GM12872 (cell line): Measurements from ENCODE around the gene GLT6D1.

Source experiments
- CTCF ChIP-seq: IDR thresholded peaks from 3 replicates; pipeline ENCODE4 v1.5.1; 2011; ENCODE audit warnings: low read depth, mild to moderate bottlenecking, low read length, moderate library complexity; ENCODE audit not compliant: insufficient read depth

Gene GLT6D1

GRCh38 chr9:135639196-135639595, at the start of gene GLT6D1:
Gene GLT6D1 (minus strand): TSS chr9:135639540. CDS start chr9:135639187, 353 bp downstream.
- no peak for TF ChIP-seq CTCF

- no peak for TF ChIP-seq CTCF
Measured at GRCh38 chr9:135689011-135689410, 49.7 kb upstream of the GLT6D1 start.

- TF ChIP-seq CTCF = no peak
Measured at GRCh38 chr9:135687216-135687615, 47.9 kb upstream of the GLT6D1 start.

GRCh38 chr9:135684691-135685090, 45.4 kb upstream of the GLT6D1 start:
- TF ChIP-seq CTCF = no peak

GRCh38 chr9:135683401-135684034, 44.2 kb upstream of the GLT6D1 start:
- TF ChIP-seq CTCF = no peak

- TF ChIP-seq CTCF = no peak
Measured at GRCh38 chr9:135681161-135681560, 41.8 kb upstream of the GLT6D1 start.

- no peak for TF ChIP-seq CTCF
Measured at GRCh38 chr9:135680056-135680455, 40.7 kb upstream of the GLT6D1 start.
